H9 (cell line): Measurements from ENCODE around the gene CHCHD4. TPM values are rescaled to one million over a fixed set of nuclear protein-coding genes. Genes with fewer than 3 reads are reported as not detected.
"Not testable (repeated sequence)": the region's sequence is repeated elsewhere in the genome, so short reads cannot be mapped to it uniquely, and the experiment has no call there.

Experiments
- DNase-seq: peaks from one replicate; pipeline ENCODE4 v3.0.0-alpha.2; 2017
- H2AFZ ChIP-seq: one replicate; pipeline ENCODE4 v1.6.1; 2013; ENCODE audit warnings: mild to moderate bottlenecking, low read length, control low read depth, moderate library complexity
- H2AK5ac ChIP-seq: 2 replicates; pipeline ENCODE4 v1.6.1; 2013; ENCODE audit warnings: low read length, control low read depth, mixed read lengths; ENCODE audit not compliant: insufficient read length
- H2BK120ac ChIP-seq: one replicate; pipeline ENCODE4 v1.6.1; 2013; ENCODE audit warnings: low read depth, mild to moderate bottlenecking, low read length, control low read depth, inconsistent platforms; ENCODE audit not compliant: poor library complexity, severe bottlenecking
- H2BK12ac ChIP-seq: 2 replicates; pipeline ENCODE4 v1.6.1; 2013; ENCODE audit warnings: low read length, control low read depth, mixed read lengths, low read depth; ENCODE audit not compliant: insufficient read length
- H2BK15ac ChIP-seq: 2 replicates; pipeline ENCODE4 v1.6.1; 2013; ENCODE audit warnings: low read depth, low read length, control low read depth
- H2BK20ac ChIP-seq: one replicate; pipeline ENCODE4 v1.6.1; 2013; ENCODE audit warnings: low read depth, mild to moderate bottlenecking, low read length, control low read depth, inconsistent platforms; ENCODE audit not compliant: poor library complexity, severe bottlenecking
- H2BK5ac ChIP-seq: 2 replicates; pipeline ENCODE4 v1.6.1; 2013; ENCODE audit warnings: low read length, control low read depth, mixed read lengths; ENCODE audit not compliant: insufficient read length
- H3K14ac ChIP-seq: 2 replicates; pipeline ENCODE4 v1.6.1; 2013; ENCODE audit warnings: low read length, control low read depth; ENCODE audit not compliant: insufficient read depth
- H3K18ac ChIP-seq: 2 replicates; pipeline ENCODE4 v1.6.1; 2013; ENCODE audit warnings: low read depth, mild to moderate bottlenecking, mixed read lengths, low read length, control low read depth; ENCODE audit not compliant: insufficient read length
- H3K23ac ChIP-seq: 2 replicates; pipeline ENCODE4 v1.6.1; 2013; ENCODE audit warnings: low read length, control low read depth, mixed read lengths, low read depth; ENCODE audit not compliant: insufficient read length
- H3K23me2 ChIP-seq: 2 replicates; pipeline ENCODE4 v1.6.1; 2013; ENCODE audit warnings: low read depth, mild to moderate bottlenecking, mixed read lengths, low read length, control low read depth; ENCODE audit not compliant: insufficient read length, poor library complexity, severe bottlenecking
- H3K27ac ChIP-seq: 2 replicates; pipeline ENCODE4 v1.5.1; 2013; ENCODE audit warnings: low read length, control low read depth, mixed read lengths, low read depth; ENCODE audit not compliant: insufficient read length
- H3K27me3 ChIP-seq: 2 replicates; pipeline ENCODE4 v1.6.1; 2013; ENCODE audit warnings: low read length, control low read depth, inconsistent platforms; ENCODE audit not compliant: insufficient read depth
- H3K4ac ChIP-seq: 2 replicates; pipeline ENCODE4 v1.6.1; 2013; ENCODE audit warnings: low read depth, mild to moderate bottlenecking, control low read depth, inconsistent platforms, low read length, moderate library complexity
- H3K4me1 ChIP-seq: 2 replicates; pipeline ENCODE4 v1.6.1; 2013; ENCODE audit warnings: low read length, control low read depth, inconsistent platforms; ENCODE audit not compliant: insufficient read depth
- H3K4me2 ChIP-seq: 2 replicates; pipeline ENCODE4 v1.6.1; 2013; ENCODE audit warnings: low read length, control low read depth, mixed read lengths; ENCODE audit not compliant: insufficient read length, insufficient read depth
- H3K56ac ChIP-seq: 2 replicates; pipeline ENCODE4 v1.6.1; 2013; ENCODE audit warnings: low read depth, mild to moderate bottlenecking, mixed read lengths, low read length, control low read depth; ENCODE audit not compliant: insufficient read length
- H3K79me1 ChIP-seq: 2 replicates; pipeline ENCODE4 v1.6.1; 2013; ENCODE audit warnings: low read depth, mild to moderate bottlenecking, moderate library complexity, low read length, control low read depth, inconsistent platforms; ENCODE audit not compliant: insufficient read depth, poor library complexity, severe bottlenecking
- H3K79me2 ChIP-seq: 2 replicates; pipeline ENCODE4 v1.6.1; 2013; ENCODE audit warnings: low read length, control low read depth, inconsistent platforms; ENCODE audit not compliant: insufficient read depth
- H3K9ac ChIP-seq: 2 replicates; pipeline ENCODE4 v1.6.1; 2013; ENCODE audit warnings: low read length, control low read depth, mixed read lengths; ENCODE audit not compliant: insufficient read length; ENCODE audit errors: extremely low read depth
- H3K9me3 ChIP-seq: one replicate; pipeline ENCODE4 v1.6.1; 2013; ENCODE audit warnings: low read depth, low read length, inconsistent platforms; ENCODE audit not compliant: control insufficient read depth
- H3T11ph ChIP-seq: one replicate; pipeline ENCODE4 v1.6.1; 2013; ENCODE audit warnings: mild to moderate bottlenecking, low read length, control low read depth, inconsistent platforms
- H4K20me1 ChIP-seq: one replicate; pipeline ENCODE4 v1.6.1; 2013; ENCODE audit not compliant: control insufficient read depth, insufficient read length, insufficient read depth
- H4K5ac ChIP-seq: 2 replicates; pipeline ENCODE4 v1.6.1; 2013; ENCODE audit warnings: low read depth, mild to moderate bottlenecking, mixed read lengths, low read length, control low read depth; ENCODE audit not compliant: insufficient read length
- H4K8ac ChIP-seq: replicated peaks from 2 replicates; pipeline ENCODE4 v1.6.1; 2013; ENCODE audit warnings: low read length, control low read depth, mixed read lengths, low read depth; ENCODE audit not compliant: insufficient read length
- H4K91ac ChIP-seq: 2 replicates; pipeline ENCODE4 v1.6.1; 2013; ENCODE audit warnings: low read depth, mild to moderate bottlenecking, moderate library complexity, mixed read lengths, low read length, control low read depth; ENCODE audit not compliant: insufficient read length
- H3K27ac Mint-ChIP-seq, 3 experiments: 2 replicates in 2 of 3; 3 replicates in 1 of 3; pipeline ENCODE4 v1.8.0; 2020 to 2021; ENCODE audit warnings: mixed read lengths in 3 of 3, mild to moderate bottlenecking in 1 of 3, moderate library complexity in 1 of 3
- H3K27me3 Mint-ChIP-seq: 2 replicates; pipeline ENCODE4 v1.8.0; 2021; ENCODE audit warnings: low read depth, mild to moderate bottlenecking, moderate library complexity, mixed read lengths
- H3K36me3 Mint-ChIP-seq, 3 experiments: 2 replicates in 2 of 3; 3 replicates in 1 of 3; pipeline ENCODE4 v1.8.0; 2020 to 2021; ENCODE audit warnings: low read depth in 3 of 3, mixed read lengths in 3 of 3; ENCODE audit not compliant: insufficient read depth in 1 of 3
- H3K4me1 Mint-ChIP-seq, 2 experiments: 2 replicates each; pipeline ENCODE4 v1.8.0; 2020; ENCODE audit warnings: mixed read lengths in 2 of 2
- H3K4me3 Mint-ChIP-seq, 2 experiments: 2 replicates in 1 of 2; 3 replicates in 1 of 2; pipeline ENCODE4 v1.8.0; 2020 to 2021; ENCODE audit warnings: mild to moderate bottlenecking in 2 of 2, mixed read lengths in 2 of 2, moderate library complexity in 1 of 2
- H3K9me3 Mint-ChIP-seq, 2 experiments: 2 replicates in 1 of 2; 3 replicates in 1 of 2; pipeline ENCODE4 v1.8.0; 2020; ENCODE audit warnings: mild to moderate bottlenecking in 2 of 2, mixed read lengths in 2 of 2, moderate library complexity in 1 of 2
- CTCF ChIP-seq: fragments of 200-600 bp; sonication (generic); conservative IDR thresholded peaks from 3 replicates; pipeline ENCODE4 v1.8.0; 2021; ENCODE audit warnings: antibody characterized with exemption, mild to moderate bottlenecking
- WGBS: extraction: QIAGEN DNeasy Blood & Tissue Kit; methylation state at CpG from one replicate; pipeline ENCODE4 v1.1.7; 2013; ENCODE audit warnings: missing lambda C conversion rate, low lambda C conversion rate, mixed read lengths; ENCODE audit not compliant: insufficient read length; ENCODE audit errors: extremely low coverage; 5-methylcytosine and 5-hydroxymethylcytosine counted together
- total RNA-seq: library from RNA; stranded (reverse); gene quantifications from 2 replicates; pipeline ENCODE4 v1.2.1, GENCODE V29; 2021

The CHCHD4 gene
- total RNA-seq, 1 experiment from 2014 or later, result 13.7 TPM

- H3K79me2 ChIP-seq, result peaks cover 3% of the 10 kb centered on the region; the same call in 1 of the 2 replicates
- H3K4ac ChIP-seq, result no peak overlapping the region
- H2BK15ac ChIP-seq, result no peak overlapping the region
- H3K23ac ChIP-seq, result no peak overlapping the region
- no peak overlapping the region for H3K9ac ChIP-seq
- no peak overlapping the region for H3K14ac ChIP-seq
- no peak overlapping the region for H2BK120ac ChIP-seq
- H3K56ac ChIP-seq, result no peak overlapping the region
- Mint-ChIP-seq H3K4me3 (peak overlapping the region; percentile 30 to 43; a peak in 4 of 5 replicates), H3K36me3 (peaks cover 23 to 26% (median 25%) of the 10 kb centered on the region in 3 experiments), H3K27me3 (peaks cover 3% of the 10 kb centered on the region; the same call in 1 of the 2 replicates), H3K4me1 (peaks cover 42 to 49% of the 10 kb centered on the region in 2 experiments), H3K9me3 (peaks cover 0 to 8% of the 10 kb centered on the region in 2 experiments; a peak in 4 of 5 replicates), H3K27ac (peak overlapping the region in 2 of 3 experiments; percentile 61 to 78; a peak in 3 of 7 replicates)
- no peaks in the 10 kb centered on the region for H3K27me3 ChIP-seq
- peaks cover 14% of the 10 kb centered on the region for H3K23me2 ChIP-seq
- H3K4me1 ChIP-seq, result no peaks in the 10 kb centered on the region
- H2AFZ ChIP-seq, result no peak overlapping the region
- H4K91ac ChIP-seq, result no peak overlapping the region
- no peak overlapping the region for H4K8ac ChIP-seq
- H2AK5ac ChIP-seq, result no peak overlapping the region
- H2BK12ac ChIP-seq, result no peak overlapping the region
- no peaks in the 10 kb centered on the region for H3K9me3 ChIP-seq
- DNase-seq, result peak; percentile 77
- no CpG with 5 or more reads among the region's 5 CpGs for WGBS
- H4K20me1 ChIP-seq, result no peaks in the 10 kb centered on the region
- H4K5ac ChIP-seq, result no peak overlapping the region
- H3T11ph ChIP-seq, result no peak overlapping the region
- peaks cover 9% of the 10 kb centered on the region for H3K79me1 ChIP-seq
- H3K4me2 ChIP-seq, result no peak overlapping the region
- H2BK5ac ChIP-seq, result no peak overlapping the region
- no peak overlapping the region for H3K27ac ChIP-seq
- no peak overlapping the region for H2BK20ac ChIP-seq
- peak; percentile 20; the same call in 1 of the 3 replicates for TF ChIP-seq CTCF
- H3K18ac ChIP-seq, result no peak overlapping the region
Observed at GRCh38 chr3:14121859-14122258, 2.8 kb downstream of the CHCHD4 start.

- H3K9me3 ChIP-seq, H3K27ac ChIP-seq, H3K4ac ChIP-seq, H2AFZ ChIP-seq, H3K27me3 Mint-ChIP-seq, H3K79me1 ChIP-seq, H3K4me3 Mint-ChIP-seq, H2BK15ac ChIP-seq, H3T11ph ChIP-seq, H3K27me3 ChIP-seq, H3K79me2 ChIP-seq, H2BK12ac ChIP-seq, H4K20me1 ChIP-seq, H2AK5ac ChIP-seq, H4K91ac ChIP-seq, H4K8ac ChIP-seq, H2BK120ac ChIP-seq, H3K18ac ChIP-seq, DNase-seq, H3K9ac ChIP-seq, H3K9me3 Mint-ChIP-seq, H2BK5ac ChIP-seq, H3K4me1 ChIP-seq, H3K4me2 ChIP-seq, H3K56ac ChIP-seq, H3K14ac ChIP-seq, H4K5ac ChIP-seq, H3K23ac ChIP-seq, H2BK20ac ChIP-seq: not testable (repeated sequence)
- peaks cover 37 to 46% of the 10 kb centered on the region in 2 experiments for H3K4me1 Mint-ChIP-seq
- no CpG with 5 or more reads among the region's 2 CpGs for WGBS
- peaks cover 14% of the 10 kb centered on the region for H3K23me2 ChIP-seq
- peak overlapping the region in 1 of 3 experiments; percentile 28; a peak in 3 of 7 replicates for H3K27ac Mint-ChIP-seq
- H3K36me3 Mint-ChIP-seq, result peaks cover 26 to 30% (median 29%) of the 10 kb centered on the region in 3 experiments
Observed at GRCh38 chr3:14120921-14121448, 3.7 kb downstream of the CHCHD4 start.
